ENCODE results near the gene PRDM16.

The PRDM16 gene

DNA sequence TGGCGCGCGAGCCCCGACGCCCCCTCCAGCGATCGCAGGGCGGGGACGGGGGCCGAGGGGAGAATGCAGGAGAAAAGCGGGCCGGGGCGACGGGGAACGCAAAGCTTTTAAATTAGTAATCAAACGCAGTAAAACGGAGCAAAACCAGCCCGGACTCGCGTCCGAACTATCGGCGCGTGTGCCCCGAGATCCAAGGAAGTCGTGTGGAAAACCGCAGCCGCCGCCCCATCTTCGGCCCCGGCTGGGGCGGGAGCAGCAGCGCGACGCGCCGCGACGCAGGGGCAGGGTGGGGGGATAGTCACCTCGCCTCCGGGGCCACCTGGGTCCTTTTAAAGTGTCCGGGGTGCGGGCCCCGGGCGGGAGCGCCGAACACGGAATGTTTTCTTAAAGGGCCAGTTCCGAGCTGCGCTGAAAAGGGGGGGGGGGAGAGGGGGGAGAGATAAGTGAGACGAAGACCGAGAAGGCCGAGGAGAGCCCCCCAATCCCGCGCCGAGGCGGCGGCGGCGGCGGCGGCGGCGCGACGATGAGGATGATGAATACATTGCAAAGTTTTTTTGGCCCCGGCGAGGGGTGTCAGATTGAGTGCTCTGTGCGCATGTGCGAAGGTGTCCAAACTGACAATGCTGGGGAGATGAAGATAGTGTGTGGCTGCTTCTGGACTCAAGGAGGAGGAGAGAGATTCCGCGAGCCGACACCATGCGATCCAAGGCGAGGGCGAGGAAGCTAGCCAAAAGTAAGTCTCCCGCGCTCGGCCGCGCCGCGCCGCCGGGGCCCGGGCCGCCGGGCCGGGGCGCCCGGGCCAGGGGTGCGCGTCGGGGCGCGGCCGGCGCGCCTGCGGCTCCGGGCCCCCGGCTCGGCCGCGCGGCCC is at the start of gene PRDM16:
Gene PRDM16 (plus strand): TSS at position 640 of the 868 bp plus-strand sequence. CDS start 57 bp downstream, at position 697.
- Mint-ChIP-seq H3K27me3 (peaks cover 89% of the 10 kb centered on the region), H3K9me3 (no peaks in the 10 kb centered on the region), H3K4me3 (peak within 1 kb of the TSS; percentile 83), H3K4me1 (peaks cover 3% of the 10 kb centered on the region), H3K36me3 (peaks cover 1% of the 10 kb centered on the region), H3K27ac (no peak within 1 kb of the TSS)
- CTCF ChIA-PET: no interaction called here
- DNase-seq: peak; percentile 57

DNA sequence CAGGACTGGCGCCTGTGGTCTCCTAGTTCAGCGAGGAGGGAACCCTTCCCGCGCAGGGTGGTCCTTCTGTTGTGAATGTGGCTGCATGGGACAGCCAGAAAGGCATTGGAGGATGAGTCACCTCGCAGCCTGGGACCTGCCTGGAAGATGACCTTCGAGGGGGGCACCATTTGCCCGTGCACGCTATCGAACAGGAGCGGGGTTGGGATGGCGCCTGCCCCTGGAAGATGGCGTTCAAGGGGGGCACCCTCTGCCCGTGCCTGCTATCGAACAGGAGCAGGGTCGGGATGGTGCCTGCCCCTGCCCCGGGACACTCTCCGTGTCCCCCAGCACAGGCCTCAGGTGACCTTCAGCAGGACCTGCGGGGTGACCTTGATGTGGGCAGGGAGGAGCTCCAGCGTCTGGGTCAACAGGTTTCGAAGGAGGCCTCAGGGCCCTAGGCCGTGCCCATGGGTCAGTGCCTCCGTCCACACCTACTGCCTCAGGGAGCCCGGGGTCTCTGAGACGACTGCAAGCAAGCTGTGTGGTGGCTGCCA is 49.4 kb upstream of the PRDM16 start:
- no peaks in the 10 kb centered on the region for H3K4me1 Mint-ChIP-seq
- no peaks in the 10 kb centered on the region for H3K9me3 Mint-ChIP-seq
- no peak overlapping the region for H3K27ac Mint-ChIP-seq
- H3K27me3 Mint-ChIP-seq: peaks cover 26% of the 10 kb centered on the region
- DNase-seq: peak; percentile 13
- H3K36me3 Mint-ChIP-seq: no peaks in the 10 kb centered on the region
- no peak overlapping the region for H3K4me3 Mint-ChIP-seq
- CTCF ChIA-PET: no interaction called here

DNA sequence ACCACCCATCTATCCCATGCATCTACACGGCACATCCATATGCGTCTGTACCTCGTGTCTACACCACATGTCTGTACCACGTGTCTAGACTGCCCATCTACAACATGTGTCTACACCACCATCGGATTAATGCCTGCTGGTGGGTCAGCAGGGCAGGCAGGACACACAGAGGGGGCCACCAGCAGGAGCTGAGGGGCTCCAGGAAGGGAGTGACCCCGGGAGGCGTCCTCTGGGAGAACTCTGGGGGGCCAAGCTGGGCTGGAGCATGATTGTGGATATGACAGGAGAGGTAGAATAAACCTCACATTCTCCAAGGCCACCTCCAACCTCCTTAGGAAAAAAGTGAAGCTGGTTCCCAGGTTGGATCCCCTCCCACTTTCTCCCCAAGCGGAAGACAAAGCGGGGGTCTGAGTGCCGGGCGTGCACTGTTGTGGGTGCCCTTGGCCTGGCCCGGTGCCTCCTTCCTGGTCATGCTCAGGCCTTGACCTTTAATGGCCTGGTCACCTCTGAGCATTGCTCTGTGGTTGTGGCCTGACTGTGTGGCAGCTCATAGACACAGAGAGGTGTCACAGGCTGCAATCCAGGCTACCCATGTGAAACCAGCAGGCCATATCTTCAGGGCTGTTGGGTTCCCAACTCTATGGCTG is 48.6 kb upstream of the PRDM16 start:
- Mint-ChIP-seq H3K4me3 (no peak overlapping the region), H3K27me3 (peaks cover 23% of the 10 kb centered on the region), H3K36me3 (no peaks in the 10 kb centered on the region), H3K27ac (no peak overlapping the region), H3K9me3 (no peaks in the 10 kb centered on the region), H3K4me1 (no peaks in the 10 kb centered on the region)
- CTCF ChIA-PET: interaction anchor here (0.8 kb wide), 1 partner anchor 265 kb away, joined by 3 read pairs; no protein-coding TSS in a partner anchor
- DNase-seq: peak; percentile 11

DNA sequence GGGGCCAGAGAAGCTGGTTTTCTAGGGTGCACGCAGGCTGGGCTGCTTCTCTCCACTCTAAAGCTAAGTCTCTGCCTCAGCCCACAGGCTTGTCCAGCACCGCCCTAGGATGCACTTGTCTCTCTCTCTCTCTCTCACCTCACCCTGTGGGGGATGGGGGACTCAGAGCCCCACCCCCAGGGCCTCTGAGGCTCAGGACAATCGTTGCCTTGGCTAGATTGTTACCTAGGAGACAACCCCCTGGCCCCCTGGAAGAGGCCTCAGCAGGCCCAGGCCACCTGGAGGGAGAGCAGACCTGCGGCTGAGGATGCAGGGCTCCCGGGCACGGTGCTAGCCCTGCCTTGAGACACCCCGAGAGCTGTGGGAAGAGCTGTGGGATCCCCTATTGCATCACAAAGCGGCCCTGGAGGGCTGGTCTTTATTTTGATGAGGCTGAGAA is 47.8 kb upstream of the PRDM16 start, which contains the start of gene ACTRT2:
Gene ACTRT2 (plus strand): TSS at position 235 of the 439 bp plus-strand sequence. CDS start 220 bp downstream, outside the sequence.
- H3K9me3 Mint-ChIP-seq: no peaks in the 10 kb centered on the region
- no peak for DNase-seq
- CTCF ChIA-PET: interaction anchor here (0.8 kb wide), 1 partner anchor 265 kb away, joined by 3 read pairs; no protein-coding TSS in a partner anchor
- no peak within 1 kb of the TSS for H3K4me3 Mint-ChIP-seq
- H3K36me3 Mint-ChIP-seq: no peaks in the 10 kb centered on the region
- H3K27me3 Mint-ChIP-seq: peaks cover 21% of the 10 kb centered on the region
- no peak within 1 kb of the TSS for H3K27ac Mint-ChIP-seq
- H3K4me1 Mint-ChIP-seq: no peaks in the 10 kb centered on the region

DNA sequence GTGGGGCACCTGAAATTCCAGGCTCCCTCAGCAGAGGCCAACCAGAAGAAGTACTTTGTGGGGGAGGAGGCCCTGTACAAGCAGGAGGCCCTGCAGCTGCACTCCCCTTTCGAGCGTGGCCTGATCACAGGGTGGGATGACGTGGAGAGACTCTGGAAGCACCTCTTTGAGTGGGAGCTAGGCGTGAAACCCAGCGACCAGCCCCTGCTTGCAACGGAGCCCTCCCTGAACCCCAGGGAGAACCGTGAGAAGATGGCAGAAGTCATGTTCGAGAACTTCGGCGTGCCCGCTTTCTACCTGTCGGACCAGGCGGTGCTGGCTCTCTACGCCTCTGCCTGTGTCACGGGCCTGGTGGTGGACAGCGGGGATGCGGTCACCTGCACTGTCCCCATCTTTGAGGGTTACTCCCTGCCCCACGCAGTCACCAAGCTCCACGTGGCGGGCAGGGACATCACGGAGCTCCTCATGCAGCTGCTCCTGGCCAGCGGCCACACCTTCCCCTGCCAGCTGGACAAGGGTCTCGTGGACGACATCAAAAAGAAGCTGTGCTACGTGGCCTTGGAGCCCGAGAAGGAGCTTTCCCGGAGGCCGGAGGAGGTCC is 47.1 kb upstream of the PRDM16 start:
- no peaks in the 10 kb centered on the region for H3K4me1 Mint-ChIP-seq
- no peaks in the 10 kb centered on the region for H3K36me3 Mint-ChIP-seq
- H3K4me3 Mint-ChIP-seq: no peak overlapping the region
- CTCF ChIA-PET: no interaction called here
- H3K27me3 Mint-ChIP-seq: peaks cover 21% of the 10 kb centered on the region
- H3K9me3 Mint-ChIP-seq: no peaks in the 10 kb centered on the region
- DNase-seq: no peak
- no peak overlapping the region for H3K27ac Mint-ChIP-seq

DNA sequence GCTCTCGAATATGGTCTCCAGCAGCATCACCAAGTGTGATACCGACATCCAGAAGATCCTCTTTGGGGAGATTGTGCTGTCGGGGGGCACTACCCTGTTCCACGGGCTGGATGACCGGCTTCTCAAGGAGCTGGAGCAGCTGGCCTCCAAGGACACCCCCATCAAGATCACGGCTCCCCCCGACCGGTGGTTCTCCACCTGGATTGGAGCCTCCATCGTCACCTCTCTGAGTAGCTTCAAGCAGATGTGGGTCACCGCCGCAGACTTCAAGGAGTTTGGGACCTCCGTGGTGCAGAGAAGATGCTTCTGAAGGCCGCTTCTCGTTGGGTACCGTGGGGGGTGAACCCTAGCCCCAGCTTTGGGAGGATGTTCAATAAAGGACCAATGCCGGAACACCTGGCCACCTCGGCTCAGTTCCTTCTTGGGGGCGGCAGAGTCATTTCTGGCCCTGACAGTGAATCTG is 46.5 kb upstream of the PRDM16 start:
- CTCF ChIA-PET: no interaction called here
- no peak overlapping the region for H3K4me3 Mint-ChIP-seq
- no peak overlapping the region for H3K27ac Mint-ChIP-seq
- no peaks in the 10 kb centered on the region for H3K36me3 Mint-ChIP-seq
- peaks cover 21% of the 10 kb centered on the region for H3K27me3 Mint-ChIP-seq
- no peaks in the 10 kb centered on the region for H3K9me3 Mint-ChIP-seq
- H3K4me1 Mint-ChIP-seq: no peaks in the 10 kb centered on the region
- DNase-seq: no peak

DNA sequence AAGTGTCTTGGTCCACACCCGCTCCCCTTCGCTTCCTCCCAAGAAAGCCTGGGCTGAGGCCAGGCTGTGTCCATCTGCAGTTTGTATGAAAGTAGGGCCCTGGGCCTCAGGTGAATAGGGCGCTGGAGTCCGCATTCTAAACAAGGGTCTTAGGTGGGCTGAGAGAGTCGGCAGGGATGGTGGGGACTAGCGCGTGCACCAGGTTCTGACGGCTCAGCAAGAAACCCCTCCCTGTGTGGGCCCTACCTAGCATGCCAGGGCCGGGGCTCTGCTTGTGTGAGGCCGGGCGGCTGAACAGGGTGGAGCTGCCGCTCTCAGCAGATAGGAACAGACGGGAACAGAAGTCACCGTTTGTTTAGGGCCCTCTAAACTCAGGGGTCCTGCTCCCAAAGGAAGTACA is 46.0 kb upstream of the PRDM16 start:
- peak; percentile 14 for DNase-seq
- CTCF ChIA-PET: no interaction called here
- Mint-ChIP-seq H3K27ac (no peak overlapping the region), H3K9me3 (no peaks in the 10 kb centered on the region), H3K27me3 (peaks cover 21% of the 10 kb centered on the region), H3K4me1 (no peaks in the 10 kb centered on the region), H3K36me3 (no peaks in the 10 kb centered on the region), H3K4me3 (no peak overlapping the region)

DNA sequence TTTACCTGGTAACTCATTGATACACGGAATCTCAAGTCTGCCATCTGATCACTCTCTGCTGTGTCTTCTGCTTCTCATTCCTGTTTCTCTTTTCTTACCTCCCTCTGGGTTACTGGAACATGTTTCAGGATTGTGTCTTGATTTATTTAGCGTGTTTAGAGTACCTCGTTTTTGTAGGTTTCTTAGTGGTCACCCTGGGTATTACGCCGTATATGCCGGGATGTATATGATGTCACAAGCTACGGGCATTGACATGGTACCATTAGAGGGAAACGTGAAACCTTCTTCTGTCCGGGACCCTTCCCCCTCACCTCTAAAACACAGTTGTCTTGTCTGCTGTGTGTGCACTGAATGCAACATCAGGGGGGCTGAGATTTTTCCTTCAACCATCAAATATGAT is 45.0 kb upstream of the PRDM16 start:
- H3K27ac Mint-ChIP-seq: no peak overlapping the region
- DNase-seq: peak; percentile 19

DNA sequence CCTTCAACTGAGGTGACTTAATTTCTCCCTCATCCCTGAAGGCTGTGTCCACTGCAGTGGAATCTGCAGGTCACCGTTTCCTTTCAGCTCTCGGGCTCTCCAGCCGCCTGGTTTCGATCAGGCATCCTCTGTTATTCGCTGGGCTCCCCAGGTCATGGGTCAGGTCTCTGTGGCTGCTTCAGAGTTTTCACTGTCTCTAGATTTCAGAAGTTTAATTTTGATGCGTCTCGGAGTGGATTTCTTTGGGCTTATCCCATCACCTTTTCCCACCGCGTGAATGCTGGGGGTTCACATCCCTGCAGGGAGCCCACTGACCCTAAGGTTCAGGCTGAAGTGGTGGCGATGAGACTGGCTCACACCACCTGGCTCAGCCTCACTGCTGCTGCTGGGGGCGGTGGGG is 44.4 kb upstream of the PRDM16 start:
- H3K27ac Mint-ChIP-seq: no peak overlapping the region
- H3K4me1 Mint-ChIP-seq: no peaks in the 10 kb centered on the region
- H3K27me3 Mint-ChIP-seq: peaks cover 16% of the 10 kb centered on the region
- no peak overlapping the region for H3K4me3 Mint-ChIP-seq
- CTCF ChIA-PET: no interaction called here
- H3K36me3 Mint-ChIP-seq: no peaks in the 10 kb centered on the region
- no peaks in the 10 kb centered on the region for H3K9me3 Mint-ChIP-seq
- no peak for DNase-seq

More for the DNA sequence above, 45.0 kb upstream of the PRDM16 start:
- CTCF ChIA-PET: no interaction called here
- Mint-ChIP-seq H3K36me3 (no peaks in the 10 kb centered on the region), H3K4me3 (no peak overlapping the region), H3K4me1 (no peaks in the 10 kb centered on the region), H3K9me3 (no peaks in the 10 kb centered on the region), H3K27me3 (peaks cover 16% of the 10 kb centered on the region)

DNA sequence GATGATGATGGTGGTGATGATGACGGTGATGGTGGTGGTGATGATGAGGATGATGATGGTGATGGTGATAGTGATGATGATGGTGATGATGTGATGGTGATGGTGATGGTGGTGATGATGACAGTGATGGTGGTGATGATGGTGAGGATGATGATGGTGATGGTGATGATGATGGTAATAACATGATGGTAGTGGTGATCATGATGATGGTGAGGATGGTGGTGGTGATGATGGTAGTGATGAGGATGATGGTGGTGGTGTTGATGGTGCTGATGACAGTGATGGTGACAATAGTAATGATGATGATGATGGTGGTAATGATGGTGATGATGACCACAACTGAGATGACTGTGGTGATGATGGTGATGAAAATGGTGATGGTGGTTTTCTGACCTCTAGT is 42.9 kb upstream of the PRDM16 start:
- H3K27me3 Mint-ChIP-seq: peaks cover 17% of the 10 kb centered on the region
- H3K36me3 Mint-ChIP-seq: no peaks in the 10 kb centered on the region
- H3K27ac Mint-ChIP-seq: no peak overlapping the region
- CTCF ChIA-PET: no interaction called here
- H3K4me1 Mint-ChIP-seq: no peaks in the 10 kb centered on the region
- H3K4me3 Mint-ChIP-seq: no peak overlapping the region
- no peak for DNase-seq
- H3K9me3 Mint-ChIP-seq: no peaks in the 10 kb centered on the region

DNA sequence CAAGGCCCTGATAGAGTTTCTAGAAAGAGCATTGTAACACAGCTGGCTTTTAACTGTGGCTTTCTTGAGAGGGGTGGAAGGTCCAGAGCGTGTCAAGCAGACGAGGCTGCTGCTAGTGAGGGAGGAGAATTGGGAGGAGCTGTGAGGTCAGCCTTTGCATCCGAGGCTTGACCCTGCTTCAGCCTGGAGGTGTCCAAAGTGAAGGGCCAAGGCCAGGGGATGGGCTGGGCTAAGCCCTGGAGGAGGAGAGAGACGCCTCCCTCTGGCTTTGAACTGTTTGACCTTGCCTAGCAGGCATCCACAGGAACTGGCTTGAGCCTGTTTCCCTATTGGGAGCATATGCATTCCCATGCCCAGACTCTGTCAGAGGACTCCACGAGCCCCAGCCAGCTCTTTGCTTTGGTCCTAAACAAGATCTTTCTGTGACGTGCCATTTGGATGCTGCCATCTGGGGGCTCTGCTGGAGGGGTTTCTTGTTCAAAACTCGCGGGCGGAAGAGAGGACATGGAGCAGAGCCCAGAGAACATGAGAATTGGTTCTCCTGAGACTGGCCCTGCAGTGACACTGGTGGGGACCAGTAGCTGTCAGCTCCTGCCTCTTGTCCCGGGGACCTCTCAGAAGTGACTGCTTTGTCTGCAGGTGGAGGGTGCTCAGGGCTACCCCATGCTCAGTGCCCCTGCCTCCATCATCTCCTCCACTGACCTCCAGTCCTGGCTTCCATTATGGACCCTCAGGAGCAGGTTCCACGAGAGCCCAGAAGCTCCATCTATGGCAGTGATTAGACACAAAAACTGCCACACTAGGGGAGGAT is 42.2 kb upstream of the PRDM16 start:
- peak; percentile 11 for DNase-seq
- Mint-ChIP-seq H3K4me1 (peaks cover under 1% of the 10 kb centered on the region), H3K9me3 (no peaks in the 10 kb centered on the region), H3K36me3 (no peaks in the 10 kb centered on the region), H3K27ac (no peak overlapping the region), H3K27me3 (peaks cover 15% of the 10 kb centered on the region), H3K4me3 (no peak overlapping the region)
- CTCF ChIA-PET: no interaction called here

DNA sequence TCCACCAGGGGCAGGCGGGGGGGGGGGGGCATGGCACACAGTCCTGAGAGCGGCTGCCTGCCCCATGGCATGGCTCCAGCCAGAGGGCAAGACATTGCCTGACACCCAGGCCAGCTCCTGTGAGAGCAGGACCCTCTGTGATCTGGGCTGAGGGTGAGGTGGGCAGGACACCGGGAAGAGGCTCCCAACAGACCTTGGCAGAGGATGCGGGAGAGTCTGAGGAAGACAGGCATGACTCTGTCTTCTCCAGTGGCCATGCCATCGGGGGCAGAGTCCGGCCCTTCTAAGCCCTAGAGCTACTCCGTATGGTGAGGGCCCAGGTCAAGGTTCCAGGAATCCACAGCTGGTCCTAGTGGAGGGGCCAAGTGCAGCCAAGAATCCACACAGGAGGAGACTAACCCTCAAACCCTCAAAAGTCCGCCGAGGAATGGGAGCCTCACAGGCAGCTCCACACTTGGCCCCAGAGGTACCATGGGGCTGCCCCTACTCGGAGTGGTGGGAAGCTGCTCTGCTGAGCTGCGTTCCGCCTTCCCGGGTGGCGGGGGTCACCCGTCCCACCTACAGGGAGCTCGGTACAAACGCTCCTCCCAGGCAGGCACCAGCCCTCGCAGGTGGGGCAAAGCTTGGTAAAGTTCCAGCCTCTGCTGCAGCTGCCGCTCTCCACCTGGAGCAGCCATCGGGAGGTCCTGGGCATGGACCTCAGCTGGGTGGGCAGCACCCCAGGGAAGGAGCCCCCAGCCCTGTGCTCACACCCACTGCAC is 41.2 kb upstream of the PRDM16 start:
- Mint-ChIP-seq H3K27me3 (peaks cover 16% of the 10 kb centered on the region), H3K4me1 (peaks cover 10% of the 10 kb centered on the region), H3K9me3 (no peaks in the 10 kb centered on the region), H3K4me3 (no peak overlapping the region), H3K27ac (no peak overlapping the region), H3K36me3 (no peaks in the 10 kb centered on the region)
- CTCF ChIA-PET: interaction anchor here (0.5 kb wide), 1 partner anchor 50 kb away, joined by 3 read pairs; no protein-coding TSS in a partner anchor
- peak; percentile 18 for DNase-seq

Data from activated naive CD4-positive, alpha-beta T cell treated with anti-CD3 and anti-CD28 coated beads, Interleukin-2, amount 10 ng/mL, durations not matched to agents 7 days and 5 days (primary cell).